Ovary (tissue), 9 donors: Measurements from ENCODE around the gene UNC93B1. TPM values are rescaled to one million over a fixed set of nuclear protein-coding genes. Genes with fewer than 3 reads are reported as not detected.
"Not testable (repeated sequence)": the region's sequence is repeated elsewhere in the genome, so short reads cannot be mapped to it uniquely, and the experiment has no call there.

Experiments
- DNase-seq, 5 donors: peaks; one replicate each; pipeline ENCODE4 v3.0.0-alpha.2; 2019 to 2020
- H3K27ac ChIP-seq, 2 donors: fragments of 200-600 bp; one replicate each; pipeline versions ENCODE4 v1.5.1 to v1.8.0; 2019 to 2022
- H3K27me3 ChIP-seq: fragments of 200-600 bp; one replicate; pipeline ENCODE4 v1.8.0; 2022
- H3K36me3 ChIP-seq: fragments of 200-600 bp; sonication (generic); one replicate; pipeline ENCODE4 v1.5.1; 2019
- H3K4me1 ChIP-seq: one replicate; pipeline ENCODE4 v1.8.1; 2013; ENCODE audit warnings: mild to moderate bottlenecking, moderate library complexity; ENCODE audit not compliant: insufficient read depth
- H3K4me3 ChIP-seq: fragments of 200-600 bp; sonication (generic); one replicate; pipeline ENCODE4 v1.5.1; 2017
- H3K9me3 ChIP-seq, 2 donors: fragments of 200-600 bp in 1 of 2; sonication (generic) in 1 of 2; one replicate each; pipeline versions ENCODE4 v1.5.1 to v1.8.1; 2013 to 2019; ENCODE audit warnings: mild to moderate bottlenecking in 1 of 2, moderate library complexity in 1 of 2
- CTCF ChIP-seq, 3 donors: fragments of 450-650 bp in 2 of 3; fragments of 200-600 bp in 1 of 3; IDR thresholded peaks; one replicate each; pipeline versions ENCODE4 v1.5.1 to v1.8.0; 2016 to 2022; ENCODE audit warnings: antibody characterized with exemption in 3 of 3, mild to moderate bottlenecking in 1 of 3
- EP300 ChIP-seq: sonication (generic); formaldehyde crosslinking; IDR thresholded peaks from one replicate; pipeline ENCODE4 v1.6.1; 2017; ENCODE audit warnings: antibody characterized with exemption
- POLR2A ChIP-seq: fragments of 450-650 bp; IDR thresholded peaks from one replicate; pipeline ENCODE4 v1.6.1; 2017; ENCODE audit warnings: antibody characterized with exemption, mild to moderate bottlenecking, moderate library complexity
- WGBS, 3 donors: extraction: QIAGEN DNeasy Blood & Tissue Kit in 1 of 3; methylation state at CpG; one replicate each; pipeline versions ENCODE4 v1.1.5 to v1.1.7; 2013 to 2017; 5-methylcytosine and 5-hydroxymethylcytosine counted together
- intact Hi-C, 4 donors: fragments of 100-400 bp; cut with DNase I; formaldehyde crosslinking; loops; one replicate each; pipeline versions ENCODE4 v1.11.0 to v1.15.1; 2022 to 2023
- polyA plus RNA-seq, 2 donors: library from polyadenylated mRNA; stranded (reverse); fragments of 200-250 nt in 1 of 2; fragments of 350-450 nt in 1 of 2; fragmentation: Illumina TruSeq in 1 of 2; extraction: RNeasy Lipid Tissue Mini Kit (QIAGEN cat#74804) in 1 of 2; gene quantifications; one replicate each; pipeline ENCODE4 v1.2.3, GENCODE V29; 2013 to 2014
- total RNA-seq, 7 donors: library from RNA; depleted of rRNA in 2 of 7; stranded (reverse); fragments of >200 nt in 2 of 7; fragmentation: NEBNext Ultra II Directional in 3 of 7; extraction: Animal tissue kit (Norgen Biotek cat#: 25700) in 3 of 7; gene quantifications; one replicate each; pipeline versions ENCODE4 v1.1.0 to v1.2.4, GENCODE V29; 2016 to 2023
- donor health status: DM: no; HTN: no; CAD: no; lungs with moderate emphysema.
- donor health status: DM: no; HTN: no; CAD: no.
- donor health status: Bipolar disorder and iron deficiency.
- donor health status: DM: yes; HTN: yes; CAD: no.
- donor health status: DM: no; HTN: no; CAD: no.
- donor health status: DM: yes; HTN: yes; CAD: no.

The UNC93B1 gene
- total and polyA plus RNA-seq, 9 donors, result 9.0 to 39.6 (median 12.0) TPM

GRCh38 chr11:67998150-67999045 is 5.5 kb downstream of the UNC93B1 start:
- intact Hi-C loops, result no loop called here
- Histone ChIP-seq H3K36me3 (no peaks in the 10 kb centered on the region), H3K27ac (no peak overlapping the region), H3K4me1 (no peaks in the 10 kb centered on the region), H3K9me3 (no peaks in the 10 kb centered on the region), H3K4me3 (no peak overlapping the region), H3K27me3 (no peaks in the 10 kb centered on the region)
- peak in 2 of 5 donors; percentile 14 to 24 for DNase-seq
- no peak for TF ChIP-seq EP300
- no peak for TF ChIP-seq POLR2A
- TF ChIP-seq CTCF (IDR thresholded peaks at IDR 0.05), result no peak
- WGBS, 3 donors, result 92 to 96% (median 93%) methylated on average over 9 of the region's 9 CpGs

- DNase-seq, result peak in 2 of 5 donors; percentile 14 to 34
- intact Hi-C loops, result no loop called here
- 92 to 94% (median 94%) methylated on average over 29 of the region's 29 CpGs for WGBS, 3 donors
- H3K9me3 ChIP-seq, result no peaks in the 10 kb centered on the region
- H3K36me3 ChIP-seq, result no peaks in the 10 kb centered on the region
- TF ChIP-seq POLR2A, result no peak
- no peak for TF ChIP-seq EP300
- no peak for TF ChIP-seq CTCF (IDR thresholded peaks at IDR 0.05)
- H3K4me1 ChIP-seq, result no peaks in the 10 kb centered on the region
- no peaks in the 10 kb centered on the region for H3K27me3 ChIP-seq
- H3K4me3 ChIP-seq, result no peak overlapping the region
- H3K27ac ChIP-seq, result no peak overlapping the region
These were observed 6.4 kb downstream of the UNC93B1 start for GRCh38 chr11:67997475-67997921.

GRCh38 chr11:67996622-67997474 is 7.0 kb downstream of the UNC93B1 start:
- Histone ChIP-seq H3K36me3 (no peaks in the 10 kb centered on the region), H3K4me3 (no peak overlapping the region), H3K4me1 (no peaks in the 10 kb centered on the region), H3K27me3 (no peaks in the 10 kb centered on the region), H3K9me3 (no peaks in the 10 kb centered on the region), H3K27ac (no peak overlapping the region)
- peak in 3 of 5 donors; percentile 47 to 58 (median 52) for DNase-seq
- intact Hi-C loops, result no loop called here
- TF ChIP-seq EP300 (no peak), POLR2A (no peak), CTCF (IDR thresholded peaks at IDR 0.05) (no peak)
- WGBS, 3 donors, result 53 to 65% (median 63%) methylated on average over 41 of the region's 41 CpGs

GRCh38 chr11:67996051-67996450 is 7.8 kb downstream of the UNC93B1 start:
- no peaks in the 10 kb centered on the region for H3K36me3 ChIP-seq
- no peaks in the 10 kb centered on the region for H3K9me3 ChIP-seq
- H3K4me1 ChIP-seq, result no peaks in the 10 kb centered on the region
- H3K4me3 ChIP-seq, result no peak overlapping the region
- peak in 1 of 5 donors; percentile 7 for DNase-seq
- no peak overlapping the region for H3K27ac ChIP-seq
- TF ChIP-seq CTCF (IDR thresholded peaks at IDR 0.05) (no peak), EP300 (no peak), POLR2A (no peak)
- WGBS, 3 donors, result 85 to 89% (median 89%) methylated on average over 13 of the region's 13 CpGs
- intact Hi-C loops, result no loop called here
- no peaks in the 10 kb centered on the region for H3K27me3 ChIP-seq

- H3K4me1 ChIP-seq, H3K4me3 ChIP-seq, H3K27me3 ChIP-seq, H3K9me3 ChIP-seq, intact Hi-C loops, H3K27ac ChIP-seq, H3K36me3 ChIP-seq: not testable (repeated sequence)
- DNase-seq, result peak in 2 of 5 donors; percentile 5 to 17
- 84 to 90% methylated on average over 14 of the region's 14 CpGs; no CpG with 5 or more reads in 1 of the 3 donors for WGBS, 3 donors
These were observed 8.3 kb downstream of the UNC93B1 start for GRCh38 chr11:67995579-67995978.

- H3K4me3 ChIP-seq, H3K27me3 ChIP-seq, H3K27ac ChIP-seq, intact Hi-C loops, H3K4me1 ChIP-seq, H3K9me3 ChIP-seq, H3K36me3 ChIP-seq: not testable (repeated sequence)
- DNase-seq, result peak in 2 of 5 donors; percentile 7 to 11
- 88 to 96% (median 94%) methylated on average over 3 of the region's 3 CpGs for WGBS, 3 donors
These were observed 8.8 kb downstream of the UNC93B1 start for GRCh38 chr11:67995129-67995528.

GRCh38 chr11:67994387-67994786 is 9.5 kb downstream of the UNC93B1 start:
- H3K27ac ChIP-seq, H3K4me1 ChIP-seq, H3K4me3 ChIP-seq, intact Hi-C loops, H3K27me3 ChIP-seq, H3K36me3 ChIP-seq, H3K9me3 ChIP-seq: not testable (repeated sequence)
- 90 to 97% (median 91%) methylated on average over 4 to 5 of the region's 5 CpGs for WGBS, 3 donors
- peak in 1 of 5 donors; percentile 25 for DNase-seq
